SU-DHL-6 (cell line): ENCODE measurements around the gene GJA4.

Experiments
- H2AFZ ChIP-seq: fragments of 200-600 bp; sonication (generic); 2 replicates; pipeline ENCODE4 v1.6.1; 2014; ENCODE audit warnings: low read depth, mild to moderate bottlenecking, moderate library complexity, mixed read lengths, antibody characterized with exemption, low read length; ENCODE audit not compliant: severe bottlenecking
- H3F3A ChIP-seq: fragments of 200-600 bp; shearing (Covaris generic); 2 replicates; pipeline ENCODE4 v1.6.0; 2016; ENCODE audit warnings: antibody characterized with exemption, mild to moderate bottlenecking; ENCODE audit not compliant: insufficient read depth
- H3K27ac ChIP-seq: fragments of 200-600 bp; sonication (generic); 2 replicates; pipeline ENCODE4 v1.5.1; 2016; ENCODE audit warnings: low read depth, mild to moderate bottlenecking, low read length, moderate library complexity, mixed read lengths
- H3K27me3 ChIP-seq: fragments of 200-600 bp; sonication (generic), shearing (Covaris generic); 2 replicates; pipeline ENCODE4 v1.6.0; 2014; ENCODE audit warnings: mild to moderate bottlenecking, low read length
- H3K36me3 ChIP-seq: fragments of 200-600 bp; sonication (generic); 2 replicates; pipeline ENCODE4 v1.6.1; 2014; ENCODE audit warnings: mild to moderate bottlenecking, low read length, mixed read lengths
- H3K4me2 ChIP-seq: fragments of 300-600, 200-600 bp; shearing (Covaris generic), sonication (generic); 2 replicates; pipeline ENCODE4 v1.6.0; 2014; ENCODE audit warnings: low read length, low read depth, mild to moderate bottlenecking; ENCODE audit not compliant: poor library complexity, severe bottlenecking
- H3K4me3 ChIP-seq: fragments of 200-600 bp; sonication (generic); 2 replicates; pipeline ENCODE4 v1.5.1; 2014; ENCODE audit warnings: antibody characterized with exemption, low read length, mild to moderate bottlenecking, mixed read lengths; ENCODE audit not compliant: insufficient read depth, poor library complexity, severe bottlenecking
- H3K79me2 ChIP-seq: fragments of 200-600 bp; sonication (generic); 2 replicates; pipeline ENCODE4 v1.6.1; 2014; ENCODE audit warnings: mild to moderate bottlenecking, low read length, moderate library complexity; ENCODE audit not compliant: insufficient read depth
- H3K9ac ChIP-seq: fragments of 200-600 bp; sonication (generic); 2 replicates; pipeline ENCODE4 v1.7.0; 2014; ENCODE audit warnings: mild to moderate bottlenecking, low read length
- H3K9me2 ChIP-seq: fragments of 200-600 bp; sonication (generic); replicated peaks from 2 replicates; pipeline ENCODE4 v1.6.1; 2014; ENCODE audit warnings: low read length; ENCODE audit not compliant: insufficient read depth
- H3K9me3 ChIP-seq: fragments of 200-600 bp; sonication (generic); 2 replicates; pipeline ENCODE4 v1.6.1; 2014; ENCODE audit warnings: low read length, mixed read lengths; ENCODE audit not compliant: insufficient read depth
- H4K20me1 ChIP-seq: fragments of 200-600 bp; sonication (generic); 2 replicates; pipeline ENCODE4 v1.6.1; 2014; ENCODE audit warnings: low read depth, mild to moderate bottlenecking, antibody characterized with exemption, low read length, moderate library complexity, mixed read lengths
- EZH2phosphoT487 ChIP-seq: fragments of 200-600 bp; sonication (generic), shearing (Covaris generic); conservative IDR thresholded peaks from 2 replicates; pipeline ENCODE4 v1.6.1; 2018; ENCODE audit warnings: mild to moderate bottlenecking, antibody characterized with exemption, low read length, moderate library complexity, mixed read lengths
- TF ChIP-seq, protein P1 (sequence below): fragments of 200-600 bp; sonication (generic); IDR thresholded peaks from one replicate; pipeline ENCODE4 v1.5.1; 2017; ENCODE audit warnings: antibody characterized with exemption, mild to moderate bottlenecking, low read length, moderate library complexity; ENCODE audit not compliant: insufficient read depth, poor library complexity, severe bottlenecking

GJA4 gene

DNA sequence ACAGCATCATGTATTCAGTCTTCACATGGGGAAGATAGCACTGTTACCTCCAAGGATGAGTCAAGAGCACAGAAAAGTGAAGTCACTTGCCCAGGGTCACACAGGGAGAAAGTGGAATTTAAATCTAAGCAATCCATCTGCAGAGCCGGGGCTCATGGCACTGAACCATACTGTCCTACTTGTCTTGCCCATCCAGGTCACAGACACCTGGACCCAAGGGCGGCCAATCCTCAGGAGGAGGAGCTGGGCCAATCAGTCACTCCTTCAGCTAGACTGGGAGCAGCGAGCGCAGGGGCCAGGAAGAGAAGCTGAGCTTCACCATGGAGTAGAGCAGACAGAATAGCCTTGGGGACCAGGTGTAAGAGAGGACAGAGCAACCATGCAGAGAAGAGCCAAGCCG lies 47.1 kb upstream of the GJA4 start:
- Histone ChIP-seq H3K27ac (no peak overlapping the region), H3K79me2 (no peaks in the 10 kb centered on the region), H2AFZ (no peak overlapping the region), H3F3A (no peaks in the 10 kb centered on the region), H3K9ac (no peak overlapping the region), H3K9me2 (no peaks in the 10 kb centered on the region), H4K20me1 (no peaks in the 10 kb centered on the region), H3K9me3 (no peaks in the 10 kb centered on the region), H3K4me3 (no peak overlapping the region), H3K4me2 (no peak overlapping the region), H3K36me3 (no peaks in the 10 kb centered on the region), H3K27me3 (no peaks in the 10 kb centered on the region)
- TF ChIP-seq, protein P1, sequence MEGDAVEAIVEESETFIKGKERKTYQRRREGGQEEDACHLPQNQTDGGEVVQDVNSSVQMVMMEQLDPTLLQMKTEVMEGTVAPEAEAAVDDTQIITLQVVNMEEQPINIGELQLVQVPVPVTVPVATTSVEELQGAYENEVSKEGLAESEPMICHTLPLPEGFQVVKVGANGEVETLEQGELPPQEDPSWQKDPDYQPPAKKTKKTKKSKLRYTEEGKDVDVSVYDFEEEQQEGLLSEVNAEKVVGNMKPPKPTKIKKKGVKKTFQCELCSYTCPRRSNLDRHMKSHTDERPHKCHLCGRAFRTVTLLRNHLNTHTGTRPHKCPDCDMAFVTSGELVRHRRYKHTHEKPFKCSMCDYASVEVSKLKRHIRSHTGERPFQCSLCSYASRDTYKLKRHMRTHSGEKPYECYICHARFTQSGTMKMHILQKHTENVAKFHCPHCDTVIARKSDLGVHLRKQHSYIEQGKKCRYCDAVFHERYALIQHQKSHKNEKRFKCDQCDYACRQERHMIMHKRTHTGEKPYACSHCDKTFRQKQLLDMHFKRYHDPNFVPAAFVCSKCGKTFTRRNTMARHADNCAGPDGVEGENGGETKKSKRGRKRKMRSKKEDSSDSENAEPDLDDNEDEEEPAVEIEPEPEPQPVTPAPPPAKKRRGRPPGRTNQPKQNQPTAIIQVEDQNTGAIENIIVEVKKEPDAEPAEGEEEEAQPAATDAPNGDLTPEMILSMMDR, result no peak
- TF ChIP-seq EZH2phosphoT487, result no peak

DNA sequence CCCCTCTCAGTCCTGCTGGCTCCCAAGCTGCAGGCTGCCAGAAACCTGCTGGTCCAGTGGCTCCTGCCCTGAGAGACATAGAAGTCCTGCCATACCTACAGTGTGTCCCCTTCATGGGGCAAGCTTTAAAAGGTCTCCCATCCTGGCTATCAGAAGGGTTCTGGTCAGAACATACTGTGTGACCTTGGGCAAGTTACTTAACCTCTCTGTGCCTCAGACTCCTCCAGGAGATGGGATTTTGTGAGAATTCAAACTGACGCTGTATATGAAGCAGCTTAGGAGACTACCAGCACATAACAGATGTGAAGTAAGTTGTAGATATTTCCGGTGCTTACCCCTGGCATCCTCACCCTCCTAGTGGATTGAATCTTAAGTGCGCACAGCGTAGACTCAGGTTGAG lies 46.7 kb upstream of the GJA4 start:
- Histone ChIP-seq H3K9me3 (no peaks in the 10 kb centered on the region), H2AFZ (no peak overlapping the region), H3K4me2 (no peak overlapping the region), H3K27ac (no peak overlapping the region), H3K9ac (no peak overlapping the region), H3K9me2 (no peaks in the 10 kb centered on the region), H3K36me3 (no peaks in the 10 kb centered on the region), H3K79me2 (no peaks in the 10 kb centered on the region), H3K4me3 (no peak overlapping the region), H3K27me3 (no peaks in the 10 kb centered on the region), H3F3A (no peaks in the 10 kb centered on the region), H4K20me1 (no peaks in the 10 kb centered on the region)
- TF ChIP-seq, protein P1, result no peak
- TF ChIP-seq EZH2phosphoT487, result no peak

DNA sequence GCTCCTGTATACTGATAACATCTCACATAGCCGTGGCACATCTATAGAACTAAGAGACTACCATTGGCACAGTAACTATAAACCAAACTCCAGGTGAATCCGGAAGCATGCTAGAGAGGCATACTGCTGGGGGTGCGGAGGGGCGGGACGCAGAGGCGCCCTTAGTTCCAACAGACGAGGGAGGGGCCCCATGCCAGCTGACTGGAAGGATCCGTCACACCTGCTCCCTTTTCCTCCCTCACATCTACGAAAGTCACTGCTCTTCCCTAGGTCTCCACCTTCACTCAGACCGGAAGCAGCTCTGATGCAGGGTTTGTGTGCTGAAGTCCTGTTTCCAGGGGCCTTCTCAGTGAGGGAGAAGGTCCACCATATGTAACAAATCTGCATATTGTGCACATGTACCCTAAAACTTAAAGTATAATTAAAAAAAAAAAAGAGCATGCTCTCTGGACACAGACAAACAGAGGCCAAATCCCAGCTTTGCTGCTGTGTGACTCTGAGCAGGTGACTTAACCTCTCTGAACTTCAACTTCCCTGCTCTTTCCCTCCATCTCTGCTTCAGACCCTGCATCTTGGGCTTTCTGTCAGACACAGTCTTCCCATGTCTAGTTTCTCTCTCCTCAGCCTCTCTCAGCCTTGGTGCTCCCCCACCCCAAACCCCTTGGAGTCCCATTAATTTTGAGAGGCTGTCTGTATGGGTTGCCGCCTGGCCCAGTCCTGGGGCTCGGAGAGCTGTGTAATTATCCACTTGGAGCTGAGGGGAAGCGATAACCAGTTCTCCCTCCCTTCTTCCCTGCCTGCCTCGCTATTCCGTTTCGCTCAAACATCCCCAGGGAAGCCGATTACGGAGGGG lies 45.8 kb upstream of the GJA4 start:
- TF ChIP-seq EZH2phosphoT487, result no peak
- TF ChIP-seq, protein P1, result no peak
- no peak overlapping the region for H3K27ac ChIP-seq
- H4K20me1 ChIP-seq, result no peaks in the 10 kb centered on the region
- no peak overlapping the region for H2AFZ ChIP-seq
- no peaks in the 10 kb centered on the region for H3K36me3 ChIP-seq
- H3K79me2 ChIP-seq, result no peaks in the 10 kb centered on the region
- no peaks in the 10 kb centered on the region for H3K27me3 ChIP-seq
- H3K9ac ChIP-seq, result no peak overlapping the region
- H3K9me2 ChIP-seq, result no peaks in the 10 kb centered on the region
- no peaks in the 10 kb centered on the region for H3K9me3 ChIP-seq
- no peak overlapping the region for H3K4me2 ChIP-seq
- no peak overlapping the region for H3K4me3 ChIP-seq
- H3F3A ChIP-seq, result no peaks in the 10 kb centered on the region
